Body of pancreas (tissue), 4 donors: ENCODE measurements around the gene BCO2.

Source experiments
- POLR2A ChIP-seq, 3 donors: fragments of 450-650 bp; IDR thresholded peaks; one replicate each; pipeline ENCODE4 v1.6.1; 2016; ENCODE audit warnings: antibody characterized with exemption in 3 of 3, mild to moderate bottlenecking in 2 of 3
- TF ChIP-seq, protein P1 (sequence below), 7 experiments: fragments of 450-650 bp in 4 of 7; fragments of 200-600 bp in 3 of 7; sonication (generic) in 3 of 7; IDR thresholded peaks; one replicate each; pipeline ENCODE4 v1.5.1; 2016 to 2019; ENCODE audit warnings: antibody characterized with exemption in 7 of 7

DNA sequence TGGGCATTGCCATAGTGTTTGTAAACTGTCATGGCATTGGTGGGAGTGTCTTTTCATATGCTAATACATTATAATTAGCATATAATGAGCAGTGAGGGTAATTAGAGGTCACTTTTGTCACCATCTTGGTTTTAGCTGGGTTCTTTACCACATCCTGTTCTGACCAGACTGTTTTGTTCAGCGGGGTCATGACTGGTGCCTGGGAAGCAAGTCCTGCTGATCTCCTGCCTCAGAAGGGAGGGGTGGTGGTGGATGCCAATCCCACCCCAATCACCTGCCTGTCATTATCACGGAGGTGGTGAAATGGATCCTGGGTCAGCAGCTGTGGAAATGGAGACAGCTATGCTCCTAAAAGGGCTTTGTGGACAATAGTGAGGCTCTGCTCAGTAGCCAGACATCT is 42.6 kb upstream of the BCO2 start:
- TF ChIP-seq, protein P1, sequence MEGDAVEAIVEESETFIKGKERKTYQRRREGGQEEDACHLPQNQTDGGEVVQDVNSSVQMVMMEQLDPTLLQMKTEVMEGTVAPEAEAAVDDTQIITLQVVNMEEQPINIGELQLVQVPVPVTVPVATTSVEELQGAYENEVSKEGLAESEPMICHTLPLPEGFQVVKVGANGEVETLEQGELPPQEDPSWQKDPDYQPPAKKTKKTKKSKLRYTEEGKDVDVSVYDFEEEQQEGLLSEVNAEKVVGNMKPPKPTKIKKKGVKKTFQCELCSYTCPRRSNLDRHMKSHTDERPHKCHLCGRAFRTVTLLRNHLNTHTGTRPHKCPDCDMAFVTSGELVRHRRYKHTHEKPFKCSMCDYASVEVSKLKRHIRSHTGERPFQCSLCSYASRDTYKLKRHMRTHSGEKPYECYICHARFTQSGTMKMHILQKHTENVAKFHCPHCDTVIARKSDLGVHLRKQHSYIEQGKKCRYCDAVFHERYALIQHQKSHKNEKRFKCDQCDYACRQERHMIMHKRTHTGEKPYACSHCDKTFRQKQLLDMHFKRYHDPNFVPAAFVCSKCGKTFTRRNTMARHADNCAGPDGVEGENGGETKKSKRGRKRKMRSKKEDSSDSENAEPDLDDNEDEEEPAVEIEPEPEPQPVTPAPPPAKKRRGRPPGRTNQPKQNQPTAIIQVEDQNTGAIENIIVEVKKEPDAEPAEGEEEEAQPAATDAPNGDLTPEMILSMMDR (IDR thresholded peaks at IDR 0.05), result no peak
- TF ChIP-seq POLR2A (IDR thresholded peaks at IDR 0.05), result no peak
